NCI-H748 treated with DMSO at 0.1 percent for 48 hours (cell line): ENCODE results near the gene PSMD1.

Experiments used
- DNase-seq: peaks from one replicate; lab custom pipeline; 2025; lab: John Stamatoyannopoulos, UW

Gene PSMD1

DNA sequence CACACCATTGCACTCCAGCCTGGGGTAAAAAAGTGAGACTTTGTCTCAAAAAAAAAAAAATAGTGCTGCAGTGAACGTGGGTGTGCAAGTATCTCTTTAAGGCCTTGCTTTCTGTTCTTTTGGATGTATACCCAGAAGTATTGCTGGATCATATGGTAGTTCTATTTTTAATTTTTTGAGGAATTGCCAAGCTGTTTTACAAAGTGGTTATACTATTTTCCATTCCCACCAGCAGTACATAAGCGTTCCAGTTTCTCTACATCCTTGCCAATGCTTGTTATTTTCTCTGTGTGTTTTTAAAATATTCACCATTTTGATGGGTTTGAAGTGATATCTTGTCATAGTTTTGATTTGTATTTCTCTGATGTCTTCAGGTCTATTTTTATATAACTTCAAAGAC is 154.8 kb downstream of the PSMD1 start:
- no peak for DNase-seq

DNA sequence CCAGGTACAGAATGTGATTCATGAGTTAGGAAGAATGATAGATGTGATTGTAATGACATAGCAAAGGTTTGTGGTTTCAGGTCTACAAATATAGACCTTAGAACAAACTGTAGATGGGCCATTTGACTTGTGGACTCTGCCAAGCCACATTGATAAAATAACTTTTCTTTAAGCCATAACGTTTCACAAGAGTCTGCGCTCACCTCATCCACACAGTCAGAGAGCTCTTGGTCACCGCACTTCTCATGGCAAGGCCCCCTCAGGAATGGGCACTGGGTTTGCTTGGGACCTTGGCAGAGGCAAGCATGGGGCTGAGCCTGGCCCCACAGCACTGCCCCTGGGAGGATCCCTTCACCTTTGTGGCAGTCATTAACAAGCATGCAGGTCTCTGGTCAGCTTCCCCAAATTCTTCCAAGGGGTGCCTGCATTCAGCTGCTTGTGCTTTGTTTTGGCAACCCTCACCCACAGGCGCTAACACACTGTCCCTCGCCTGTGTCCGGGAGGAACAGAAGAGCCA is 155.7 kb downstream of the PSMD1 start:
- DNase-seq: no peak

DNA sequence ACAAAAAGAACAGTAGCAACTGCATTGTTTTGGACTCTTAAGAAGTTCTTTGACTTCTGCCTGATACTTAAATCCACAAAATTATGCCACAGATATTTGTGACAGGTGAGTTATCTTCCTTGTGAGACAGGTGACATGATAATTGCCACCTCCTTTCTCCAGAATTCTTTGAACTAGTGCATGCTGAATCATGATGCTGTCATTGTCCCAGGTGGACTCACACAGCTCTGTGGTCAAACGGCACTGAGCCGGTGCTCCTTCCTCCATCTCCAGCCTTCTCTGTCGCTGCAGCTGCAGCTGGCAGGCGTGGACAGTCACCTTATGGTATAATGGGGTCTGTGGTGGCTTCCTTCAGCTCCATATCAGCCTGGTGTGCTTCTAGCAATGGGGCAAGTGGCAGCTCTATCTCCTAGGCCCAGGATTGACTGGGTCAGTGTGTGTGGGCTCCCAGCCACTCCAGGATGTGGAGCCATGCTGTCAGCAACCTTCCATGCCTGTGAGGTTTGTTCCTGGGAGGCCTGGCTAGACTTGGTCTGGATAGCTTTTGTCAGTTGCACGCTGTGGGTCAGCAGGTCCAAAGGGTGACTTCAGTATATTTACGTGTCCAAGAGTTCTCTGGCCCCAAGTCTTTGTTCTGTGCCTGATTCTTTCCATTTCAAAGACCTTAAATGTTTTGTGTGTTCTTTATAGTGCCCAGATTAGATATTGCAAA is 157.4 kb downstream of the PSMD1 start:
- no peak for DNase-seq

DNA sequence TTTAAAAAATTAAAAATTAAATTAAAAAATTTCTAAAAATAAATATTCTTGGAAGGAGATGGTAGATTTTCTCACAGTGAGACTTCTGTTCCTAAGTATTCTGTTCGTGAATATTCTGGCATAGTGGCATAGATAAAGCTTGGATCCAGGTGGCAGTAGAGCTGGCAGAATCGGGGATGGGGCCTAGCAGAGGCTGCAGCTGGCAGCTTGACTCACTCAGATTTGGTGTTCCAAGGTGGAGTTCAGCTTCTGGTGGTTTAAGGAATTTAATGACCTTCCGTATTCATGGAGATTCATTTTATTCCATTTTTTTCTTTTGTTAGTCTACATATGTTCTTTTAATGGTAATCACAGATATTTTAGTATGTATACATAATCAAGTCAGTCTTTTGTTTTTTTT is 161.7 kb downstream of the PSMD1 start:
- no peak for DNase-seq

DNA sequence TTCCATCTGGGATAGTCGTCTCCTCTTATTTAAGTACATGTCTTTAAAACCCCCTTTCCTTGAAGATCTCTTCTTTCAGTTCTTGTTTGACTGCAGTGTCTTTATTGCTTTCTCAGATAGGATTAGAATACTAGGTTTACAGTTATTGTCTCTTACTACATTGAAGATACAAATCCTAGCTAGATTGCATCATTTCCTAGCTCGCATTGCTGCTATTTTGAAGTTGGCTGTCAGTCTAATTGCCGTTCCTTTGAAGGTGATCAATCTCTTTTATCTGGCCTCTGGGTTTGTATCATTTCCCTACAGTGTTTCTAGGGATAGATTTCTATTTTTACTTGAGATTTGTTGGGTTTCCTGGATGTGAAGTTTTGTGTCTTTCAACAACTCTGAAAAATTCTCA is 162.6 kb downstream of the PSMD1 start:
- DNase-seq: no peak

DNA sequence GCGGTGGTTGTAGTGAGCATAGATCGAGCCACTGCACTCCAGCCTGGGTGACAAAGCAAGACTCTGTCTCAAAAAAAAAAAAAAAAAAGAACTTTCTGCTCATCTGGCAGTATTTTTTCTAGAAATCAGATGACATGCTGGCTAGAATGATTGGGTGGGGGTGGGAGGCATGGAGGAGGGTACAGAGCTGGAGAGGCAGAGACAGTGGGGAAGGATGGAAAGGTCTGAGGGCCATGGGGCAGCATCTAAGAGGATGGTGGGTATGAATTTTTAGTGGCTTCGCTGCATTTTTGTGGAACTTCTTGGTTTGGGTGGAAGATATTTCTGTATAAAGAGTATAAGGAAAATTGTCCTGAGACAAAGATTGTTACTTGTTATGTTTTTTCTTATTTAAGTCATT is 165.1 kb downstream of the PSMD1 start:
- DNase-seq: no peak
